GM10266 (cell line): ENCODE measurements around the gene OR10X1.

Experiments used
- DNase-seq: peaks from one replicate; pipeline ENCODE4 v3.0.0; 2012; ENCODE audit errors: extremely low spot score
- CTCF ChIP-seq: IDR thresholded peaks from 2 replicates; pipeline ENCODE4 v1.5.1; 2012; ENCODE audit warnings: mild to moderate bottlenecking, low read depth; ENCODE audit not compliant: control insufficient read depth, insufficient read depth; ENCODE audit errors: missing control alignments

OR10X1 gene

GRCh38 chr1:158577561-158577960 is 2.1 kb downstream of the OR10X1 start:
- no peak for TF ChIP-seq CTCF
- no peak for DNase-seq

- TF ChIP-seq CTCF: no peak
- DNase-seq: no peak
Measured at GRCh38 chr1:158572226-158572625, 7.5 kb downstream of the OR10X1 start.

GRCh38 chr1:158570480-158570879 is 9.2 kb downstream of the OR10X1 start, which contains the start of gene OR6P1:
Gene OR6P1, minus strand, starts transcription at chr1:158570580. Its CDS starts 6,976 bp downstream, at chr1:158563604.
- no peak for DNase-seq
- TF ChIP-seq CTCF: no peak

GRCh38 chr1:158564608-158565007 is 15.1 kb downstream of the OR10X1 start:
- DNase-seq: no peak
- no peak for TF ChIP-seq CTCF

- DNase-seq: no peak
- no peak for TF ChIP-seq CTCF
Measured at GRCh38 chr1:158563853-158564252, 15.8 kb downstream of the OR10X1 start.

- DNase-seq: no peak
- no peak for TF ChIP-seq CTCF
Measured at GRCh38 chr1:158559696-158560095, 20.0 kb downstream of the OR10X1 start.

- DNase-seq: no peak
- no peak for TF ChIP-seq CTCF
Measured at GRCh38 chr1:158554352-158554751, 25.3 kb downstream of the OR10X1 start, which contains the start of gene OR6Y1. Gene OR6Y1, minus strand, starts transcription at chr1:158554405. Its CDS starts 6,300 bp downstream, at chr1:158548105.
